GM19043 (cell line): ENCODE data around the gene NT5C3B.
"Not testable (repeated sequence)": the region's sequence is repeated elsewhere in the genome, so short reads cannot be mapped to it uniquely, and the experiment has no call there.

Experiments
- ATAC-seq: cut with Tn5 transposase; IDR thresholded peaks from one replicate; pipeline ENCODE4 v1.9.1; 2021; ENCODE audit warnings: low read depth; ENCODE audit not compliant: unreplicated experiment

Gene NT5C3B

DNA sequence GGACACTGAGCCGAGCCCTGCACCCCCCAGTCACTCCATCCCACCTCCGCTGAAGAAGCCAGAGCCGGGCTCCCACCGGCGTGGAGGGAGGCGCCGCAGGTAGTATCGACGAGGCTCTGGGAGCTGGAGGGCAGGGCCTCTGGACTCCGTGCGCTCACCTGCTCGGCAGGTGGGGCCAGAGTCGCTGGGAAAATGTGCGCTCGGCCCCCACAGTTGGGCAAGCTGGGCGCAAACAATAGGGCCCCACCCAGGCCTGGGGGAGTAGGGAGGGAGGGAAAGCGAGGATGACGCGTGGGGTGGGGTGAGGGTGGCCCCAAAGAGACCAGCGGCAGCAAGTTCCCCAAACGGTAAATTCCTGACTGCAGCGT is 50.2 kb downstream of the NT5C3B start:
- ATAC-seq = no peak

DNA sequence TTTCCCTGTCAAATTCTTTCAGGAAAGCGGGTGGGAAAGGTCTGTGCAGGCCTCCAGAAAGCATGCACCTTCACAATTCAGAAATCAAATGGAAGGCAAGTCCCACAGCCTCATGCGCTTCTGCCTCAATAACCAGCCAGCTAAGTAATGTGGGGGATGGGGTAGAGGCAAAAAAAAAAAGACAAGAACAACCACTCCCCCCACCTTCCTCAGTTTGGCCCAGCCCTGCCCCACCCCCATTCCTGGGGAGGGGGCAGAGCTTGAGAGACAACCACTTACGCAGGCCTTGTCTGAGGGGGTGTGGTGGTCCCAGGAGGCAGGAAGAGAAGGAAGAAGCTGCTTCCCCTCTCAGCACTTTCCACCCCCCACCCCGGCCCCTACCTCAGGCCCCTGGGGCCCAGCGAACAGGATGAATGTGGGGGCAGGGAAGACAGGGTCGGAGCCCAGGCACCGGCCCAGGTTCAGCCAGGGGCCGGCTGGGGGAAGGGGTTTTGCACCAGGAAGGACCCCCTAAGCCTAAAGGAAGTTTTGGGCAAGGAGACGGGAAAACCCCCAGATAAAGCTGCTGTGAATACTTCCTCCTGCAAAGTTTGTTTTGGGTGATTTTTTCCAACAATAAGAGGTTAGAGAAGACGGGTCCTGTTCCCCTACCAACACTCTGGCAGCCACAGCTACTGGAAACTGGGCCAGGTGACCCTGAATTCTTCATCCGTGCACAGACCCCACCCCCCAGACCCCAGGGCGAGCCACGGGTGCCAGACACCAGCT is 50.8 kb downstream of the NT5C3B start:
- no peak for ATAC-seq

DNA sequence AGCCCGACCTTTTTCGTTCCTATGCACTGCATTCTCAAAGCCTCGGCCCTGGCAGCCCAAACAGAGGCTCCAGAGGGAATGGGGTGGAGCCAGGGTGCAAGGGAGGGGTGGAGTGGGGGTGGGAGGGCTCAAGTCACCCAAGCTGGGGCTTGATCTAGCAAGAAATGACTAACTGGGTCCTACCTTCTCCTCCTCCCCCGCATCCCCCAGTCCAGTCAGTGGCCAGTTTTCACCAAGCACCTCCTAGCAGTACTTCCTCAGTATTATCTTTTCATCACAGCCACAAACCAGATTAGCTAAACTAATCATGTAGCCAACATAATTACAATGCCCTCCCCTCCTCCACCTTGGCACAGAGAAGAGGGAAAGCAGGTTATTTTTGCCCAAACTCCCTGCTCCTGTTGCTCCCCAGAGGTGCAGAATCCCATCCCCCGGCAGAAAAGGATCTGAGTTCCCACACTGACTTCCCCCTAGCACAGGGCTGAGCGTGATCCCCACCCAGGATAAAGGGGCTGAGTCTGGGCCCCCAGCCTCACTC is 51.8 kb downstream of the NT5C3B start:
- no peak for ATAC-seq

DNA sequence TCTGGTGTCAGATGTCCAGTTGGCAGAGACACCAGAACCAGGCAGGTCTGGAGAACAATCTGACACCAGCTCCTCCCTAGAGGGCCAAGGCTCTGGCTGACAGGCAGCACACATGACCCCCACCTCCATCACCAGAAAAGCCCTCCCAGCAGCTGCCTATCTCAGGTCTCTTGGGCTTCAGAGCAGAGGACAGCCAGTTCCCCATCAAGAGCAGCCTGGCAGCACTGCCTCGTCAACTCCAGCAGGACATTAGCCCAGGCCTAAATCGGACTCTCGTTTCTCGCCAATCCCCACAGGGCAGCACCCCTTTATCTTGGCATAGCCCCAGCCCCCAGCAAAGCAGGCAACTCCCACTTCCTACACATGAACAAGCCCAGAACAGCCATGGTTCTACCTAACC is 53.9 kb downstream of the NT5C3B start:
- ATAC-seq = no peak

DNA sequence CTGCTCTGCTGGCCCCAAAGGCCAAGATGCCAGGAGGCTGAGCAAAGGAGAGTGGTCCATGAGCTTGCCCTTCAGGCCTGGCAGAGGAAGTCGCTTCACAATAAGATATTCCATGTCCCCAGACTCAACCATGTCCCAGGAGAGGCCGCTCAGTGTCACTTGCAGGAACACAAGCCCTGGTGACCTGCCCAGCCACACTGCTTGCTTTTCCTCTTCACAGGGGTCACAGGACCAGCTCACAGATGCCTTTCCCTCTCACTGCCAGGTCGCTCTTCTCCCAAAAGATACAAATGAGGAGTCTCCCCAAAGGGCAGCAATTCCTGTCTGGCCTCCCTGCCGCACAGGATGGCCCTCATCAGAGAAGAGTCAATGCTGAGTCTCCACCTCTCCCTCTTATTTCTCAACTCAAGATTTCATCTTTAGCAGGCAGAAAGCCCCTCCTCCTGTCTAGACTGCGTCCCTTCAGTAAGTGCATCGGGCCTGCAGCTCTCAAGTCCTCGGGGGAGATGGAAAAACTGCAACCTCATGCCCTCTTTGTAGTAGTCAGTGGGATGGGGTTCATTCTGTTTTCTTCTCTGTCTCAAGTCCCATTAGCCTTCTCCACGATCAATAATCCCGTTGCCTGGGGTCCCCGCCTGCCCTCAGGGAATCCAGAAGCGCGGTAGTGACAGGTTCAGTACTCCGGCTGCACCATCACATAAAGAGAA is 54.5 kb downstream of the NT5C3B start:
- no peak for ATAC-seq

DNA sequence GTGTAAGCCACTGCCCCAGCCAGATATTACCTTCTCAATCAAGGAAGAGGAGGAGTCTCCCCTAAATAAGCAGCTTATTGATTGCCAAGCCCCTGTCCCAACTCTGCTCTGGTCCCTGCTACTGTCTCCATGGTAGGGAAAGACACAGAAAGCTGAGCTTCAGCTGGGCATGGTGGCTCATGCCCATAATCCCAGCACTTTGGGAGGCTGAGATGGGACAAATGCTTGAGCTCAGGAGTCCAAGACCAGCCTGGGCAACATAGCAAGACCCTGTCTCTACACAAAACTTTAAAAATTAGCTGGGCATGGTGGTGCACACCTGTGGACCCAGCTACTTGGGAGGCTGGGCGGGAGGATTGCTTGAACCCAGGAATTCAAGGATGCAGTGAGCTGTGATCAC is 56.1 kb downstream of the NT5C3B start:
- no peak for ATAC-seq

DNA sequence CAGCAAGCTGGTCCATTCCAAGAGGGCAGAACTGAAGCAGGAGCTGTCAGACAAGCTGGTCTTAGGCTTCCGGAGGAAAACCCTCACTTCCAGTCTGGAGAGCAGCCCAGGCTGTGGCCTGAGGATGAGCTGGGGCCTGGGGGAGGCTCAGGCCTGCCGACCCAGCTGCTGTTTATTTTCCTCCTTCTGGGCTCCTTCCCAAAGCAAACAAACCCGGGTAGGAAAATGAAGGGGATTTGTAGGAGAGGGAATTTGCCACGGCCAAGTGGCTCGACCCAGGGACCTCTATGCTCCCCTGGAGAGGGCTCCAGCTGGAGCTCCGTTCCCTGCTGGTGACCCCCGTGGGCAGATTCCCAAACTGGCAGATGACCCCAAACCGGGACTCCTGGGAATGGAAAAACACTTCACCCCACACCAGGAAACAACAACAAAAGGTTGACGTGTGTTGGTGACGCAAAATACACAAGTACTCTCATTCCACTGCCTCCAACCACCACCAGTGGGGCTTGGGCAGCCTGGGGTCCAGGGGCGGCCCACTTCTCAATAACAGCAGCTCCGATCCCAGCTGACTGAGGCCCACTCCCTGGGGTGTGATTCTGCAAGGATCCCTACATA is 58.4 kb downstream of the NT5C3B start:
- ATAC-seq = no peak

DNA sequence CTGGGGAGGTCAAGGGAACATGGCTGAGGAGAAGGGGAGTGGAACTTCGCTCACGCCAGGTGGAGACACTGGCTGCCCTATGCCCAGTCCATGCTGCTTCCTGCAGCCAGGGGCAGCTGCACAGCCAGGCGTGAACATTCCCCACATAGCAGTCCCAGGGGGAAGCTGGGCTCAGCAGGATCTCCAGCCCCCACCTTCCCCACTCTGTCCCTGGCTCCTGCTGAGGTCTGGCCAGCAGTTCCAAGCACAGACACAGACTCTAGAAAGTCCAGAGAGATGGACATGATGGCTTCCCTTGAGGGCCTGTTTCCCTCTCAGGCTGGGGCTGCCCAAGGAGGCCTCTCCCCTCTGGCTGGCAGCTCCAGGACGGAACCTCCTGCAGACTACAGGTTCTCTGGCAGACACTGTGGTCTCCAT is 58.9 kb downstream of the NT5C3B start:
- no peak for ATAC-seq

DNA sequence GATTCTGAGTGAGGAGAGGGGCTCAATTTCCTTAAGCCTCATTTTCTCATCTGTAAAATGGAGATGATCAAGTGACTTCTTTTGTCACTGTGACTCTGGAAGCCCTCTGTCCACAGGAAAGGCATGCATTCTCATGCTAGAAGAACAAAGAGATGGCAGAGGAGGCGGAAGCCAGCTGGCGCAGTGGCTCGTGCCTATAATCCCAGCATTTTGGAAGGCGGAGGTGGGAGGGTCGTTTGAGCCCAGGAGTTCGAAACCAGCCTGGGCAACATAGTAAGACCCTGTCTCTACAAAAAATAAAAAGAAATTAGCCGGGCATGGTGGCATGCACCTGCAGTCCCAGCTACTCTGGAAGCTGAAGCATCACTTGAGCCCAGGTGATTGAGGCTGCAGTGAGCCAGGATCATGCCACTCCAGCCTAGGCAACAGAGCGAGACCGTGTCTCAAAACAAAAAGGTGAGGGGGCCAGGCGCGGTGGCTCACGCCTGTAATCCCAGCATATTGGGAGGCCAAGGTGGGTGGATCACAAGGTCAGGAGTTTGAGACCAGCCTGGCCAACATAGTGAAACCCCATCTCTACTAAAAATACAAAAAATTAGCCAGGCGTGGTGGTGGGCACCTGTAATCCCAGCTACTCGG is 59.7 kb downstream of the NT5C3B start:
- ATAC-seq = not testable (repeated sequence)

DNA sequence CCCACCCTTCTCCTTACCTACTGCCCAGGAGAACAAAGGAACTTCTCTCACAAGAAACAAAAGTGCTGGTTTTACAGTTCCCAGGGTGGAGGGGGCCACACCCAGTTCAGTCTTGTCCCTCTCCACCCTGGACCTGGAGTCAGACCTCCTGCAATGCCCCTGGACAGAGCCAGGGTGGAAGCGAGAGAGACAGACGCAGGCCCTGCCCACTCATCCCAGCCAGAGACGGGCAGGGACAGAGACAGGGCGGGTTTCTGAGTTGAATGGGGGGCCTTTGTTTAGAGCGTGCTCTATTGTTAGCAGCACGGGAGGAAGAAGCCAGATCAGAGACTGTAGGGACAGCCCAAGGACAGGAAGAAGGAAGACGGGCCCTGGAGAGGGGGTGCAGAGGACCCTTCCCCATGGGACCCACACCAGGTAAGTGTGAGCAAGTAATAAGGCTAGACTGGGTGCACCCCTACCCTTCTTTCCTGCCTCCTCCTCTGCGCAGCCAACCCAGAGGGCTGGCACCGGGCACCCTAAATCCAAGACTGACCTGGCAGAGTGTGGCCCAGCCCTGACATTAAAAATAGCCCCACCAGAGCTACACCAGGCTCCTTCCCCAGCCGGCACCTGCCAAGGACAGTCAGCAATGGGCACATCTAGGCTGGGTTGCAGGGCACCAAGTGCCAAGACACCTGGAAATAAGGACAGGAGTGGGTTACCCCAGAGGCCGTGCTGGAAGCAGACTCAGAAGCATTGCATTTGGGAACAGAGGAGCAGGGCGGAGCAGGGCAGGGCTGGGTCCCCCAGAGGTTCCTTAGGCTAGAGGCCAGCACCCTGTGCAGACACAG is 60.4 kb downstream of the NT5C3B start:
- ATAC-seq = no peak
